ENCODE results near the gene LEKR1.

LEKR1 gene

DNA sequence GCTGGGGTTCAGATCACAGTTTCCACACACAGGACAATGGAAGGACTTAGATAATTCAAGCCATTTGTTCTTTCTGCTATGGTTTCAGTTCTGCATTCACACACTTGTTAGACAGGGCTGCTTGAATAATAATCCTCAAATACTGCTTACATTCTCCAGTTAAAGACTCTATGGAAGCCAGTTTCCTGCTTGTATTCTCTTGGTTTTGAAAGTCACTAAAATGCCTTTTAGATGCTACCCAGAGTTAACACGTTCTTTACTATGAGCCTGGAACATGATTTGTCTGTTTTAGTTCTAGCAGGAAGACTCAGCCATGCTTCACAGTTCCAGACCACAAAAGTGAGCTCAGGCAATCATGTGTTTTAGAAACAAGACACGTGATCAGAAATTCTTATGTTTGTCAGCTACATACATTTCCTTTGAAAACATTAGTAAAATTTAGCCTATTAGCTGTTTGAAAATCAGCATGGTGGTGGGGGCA is 152.4 kb downstream of the LEKR1 start:
- H3K4me1 Mint-ChIP-seq (ENCODE audit: low read depth), result peaks cover 3% of the 10 kb centered on the region
- H3K27ac Mint-ChIP-seq, result no peak overlapping the region
- no peak overlapping the region for H3K4me3 Mint-ChIP-seq
- peaks cover 11% of the 10 kb centered on the region for H3K27me3 Mint-ChIP-seq (ENCODE audit: low read depth)
- H3K36me3 Mint-ChIP-seq (ENCODE audit: low read depth), result no peaks in the 10 kb centered on the region
- H3K9me3 Mint-ChIP-seq, result no peaks in the 10 kb centered on the region

GRCh38 chr3:156981005-156981404 is 154.9 kb downstream of the LEKR1 start:
- H3K27ac Mint-ChIP-seq, result no peak overlapping the region
- H3K27me3 Mint-ChIP-seq (ENCODE audit: low read depth), result peaks cover 20% of the 10 kb centered on the region
- no peaks in the 10 kb centered on the region for H3K36me3 Mint-ChIP-seq (ENCODE audit: low read depth)
- H3K9me3 Mint-ChIP-seq, result no peaks in the 10 kb centered on the region
- H3K4me1 Mint-ChIP-seq (ENCODE audit: low read depth), result peaks cover 3% of the 10 kb centered on the region
- H3K4me3 Mint-ChIP-seq, result no peak overlapping the region

- H3K9me3 Mint-ChIP-seq, result no peaks in the 10 kb centered on the region
- no peak overlapping the region for H3K27ac Mint-ChIP-seq
- peaks cover 3% of the 10 kb centered on the region for H3K4me1 Mint-ChIP-seq (ENCODE audit: low read depth)
- peaks cover 21% of the 10 kb centered on the region for H3K27me3 Mint-ChIP-seq (ENCODE audit: low read depth)
- H3K4me3 Mint-ChIP-seq, result no peak overlapping the region
- no peaks in the 10 kb centered on the region for H3K36me3 Mint-ChIP-seq (ENCODE audit: low read depth)
Observed at GRCh38 chr3:156983559-156983958, 157.4 kb downstream of the LEKR1 start.

GRCh38 chr3:156985711-156986110 is 159.6 kb downstream of the LEKR1 start:
- Mint-ChIP-seq H3K36me3 (ENCODE audit: low read depth) (no peaks in the 10 kb centered on the region), H3K27ac (no peak overlapping the region), H3K9me3 (no peaks in the 10 kb centered on the region), H3K4me3 (no peak overlapping the region), H3K4me1 (ENCODE audit: low read depth) (no peaks in the 10 kb centered on the region), H3K27me3 (ENCODE audit: low read depth) (peaks cover 28% of the 10 kb centered on the region)

- H3K4me1 Mint-ChIP-seq (ENCODE audit: low read depth), result no peaks in the 10 kb centered on the region
- H3K9me3 Mint-ChIP-seq, result no peaks in the 10 kb centered on the region
- no peak overlapping the region for H3K4me3 Mint-ChIP-seq
- H3K36me3 Mint-ChIP-seq (ENCODE audit: low read depth), result no peaks in the 10 kb centered on the region
- peaks cover 41% of the 10 kb centered on the region for H3K27me3 Mint-ChIP-seq (ENCODE audit: low read depth)
- no peak overlapping the region for H3K27ac Mint-ChIP-seq
Observed at GRCh38 chr3:156987946-156988345, 161.8 kb downstream of the LEKR1 start.

- H3K4me3 Mint-ChIP-seq, result no peak overlapping the region
- no peak overlapping the region for H3K27ac Mint-ChIP-seq
- H3K27me3 Mint-ChIP-seq (ENCODE audit: low read depth), result peaks cover 25% of the 10 kb centered on the region
- no peaks in the 10 kb centered on the region for H3K36me3 Mint-ChIP-seq (ENCODE audit: low read depth)
- no peaks in the 10 kb centered on the region for H3K4me1 Mint-ChIP-seq (ENCODE audit: low read depth)
- H3K9me3 Mint-ChIP-seq, result no peaks in the 10 kb centered on the region
Observed at GRCh38 chr3:156997351-156997750, 171.2 kb downstream of the LEKR1 start.

DNA sequence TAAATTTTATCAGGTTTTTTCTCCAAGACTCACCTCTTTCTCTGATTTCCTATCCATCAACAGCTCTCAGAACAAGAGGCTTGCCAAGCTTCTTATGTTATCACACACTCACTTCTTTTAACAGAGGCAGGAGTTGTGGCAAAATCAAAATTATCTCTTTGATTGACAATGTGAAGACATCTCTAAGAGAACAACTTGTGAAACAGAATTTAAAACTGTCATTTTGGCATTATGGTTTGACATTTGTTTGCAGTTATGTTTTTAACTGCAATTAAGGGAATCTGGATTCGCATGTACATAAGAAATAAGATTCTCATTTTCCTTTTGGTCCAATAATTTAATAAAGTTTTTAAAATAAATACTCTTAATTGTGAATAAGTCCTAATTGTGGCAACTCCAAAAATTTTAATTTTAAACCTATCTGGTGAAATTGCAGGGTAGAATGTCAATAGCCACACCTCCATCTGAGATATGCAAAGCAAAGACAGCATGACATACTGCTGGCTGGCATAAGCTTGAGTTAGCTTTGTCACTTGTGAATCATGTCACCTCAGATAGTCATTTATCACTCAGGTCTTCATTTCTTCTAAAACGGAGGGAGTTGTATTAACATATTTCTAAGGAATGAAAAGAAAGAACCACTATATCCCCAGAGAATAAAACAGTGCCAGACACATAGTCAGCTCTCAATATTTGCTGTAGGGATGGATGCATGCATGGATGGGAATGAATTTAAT is 175.2 kb downstream of the LEKR1 start:
- H3K9me3 Mint-ChIP-seq, result no peaks in the 10 kb centered on the region
- no peaks in the 10 kb centered on the region for H3K4me1 Mint-ChIP-seq (ENCODE audit: low read depth)
- H3K36me3 Mint-ChIP-seq (ENCODE audit: low read depth), result no peaks in the 10 kb centered on the region
- H3K4me3 Mint-ChIP-seq, result no peak overlapping the region
- H3K27ac Mint-ChIP-seq, result no peak overlapping the region
- peaks cover 35% of the 10 kb centered on the region for H3K27me3 Mint-ChIP-seq (ENCODE audit: low read depth)

DNA sequence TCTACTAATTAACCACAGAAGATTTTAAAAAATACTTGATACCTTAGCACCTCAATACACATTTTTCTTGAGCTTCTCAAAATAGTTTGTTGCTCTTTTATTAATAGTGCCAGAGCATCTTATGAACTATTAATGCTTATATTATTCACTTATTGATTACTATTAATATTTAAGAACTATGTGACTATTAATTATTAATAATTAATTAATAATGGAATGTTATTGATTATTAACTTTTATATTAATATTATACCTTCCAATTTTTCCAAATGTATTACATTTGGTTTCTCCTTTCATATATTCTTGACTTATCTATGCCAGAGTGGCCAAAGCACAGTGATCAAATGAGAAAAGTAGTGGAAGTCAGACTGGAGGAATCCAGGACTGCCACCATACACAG is 195.5 kb downstream of the LEKR1 start:
- Mint-ChIP-seq H3K27ac (no peak overlapping the region), H3K9me3 (peaks cover 5% of the 10 kb centered on the region)

DNA sequence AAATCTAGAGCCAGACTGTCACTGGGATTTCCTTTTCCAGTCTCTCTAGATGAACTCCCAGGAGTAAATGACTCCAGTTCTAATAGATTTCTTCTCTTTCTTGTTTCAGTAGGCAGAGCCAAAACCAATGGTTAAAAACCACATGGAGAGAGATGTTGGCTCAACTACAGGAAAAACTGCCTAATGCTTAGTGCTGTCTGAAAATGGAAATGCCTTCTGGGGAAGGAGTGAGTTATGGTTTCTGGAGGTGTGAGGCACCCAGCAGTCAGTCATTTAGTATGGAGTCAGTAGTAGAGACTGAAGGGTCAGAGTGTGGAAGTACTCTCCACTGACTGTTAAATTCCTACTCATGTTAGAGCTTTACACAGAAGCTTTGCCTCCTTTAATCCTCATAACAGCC is 197.1 kb downstream of the LEKR1 start:
- Mint-ChIP-seq H3K36me3 (ENCODE audit: low read depth) (no peaks in the 10 kb centered on the region), H3K9me3 (peaks cover 5% of the 10 kb centered on the region), H3K27me3 (ENCODE audit: low read depth) (peaks cover 4% of the 10 kb centered on the region), H3K4me1 (ENCODE audit: low read depth) (peaks cover 7% of the 10 kb centered on the region), H3K4me3 (no peak overlapping the region), H3K27ac (no peak overlapping the region)

More for the DNA sequence above, 195.5 kb downstream of the LEKR1 start:
- Mint-ChIP-seq H3K4me1 (ENCODE audit: low read depth) (peaks cover 5% of the 10 kb centered on the region), H3K27me3 (ENCODE audit: low read depth) (no peaks in the 10 kb centered on the region), H3K36me3 (ENCODE audit: low read depth) (no peaks in the 10 kb centered on the region), H3K4me3 (no peak overlapping the region)

GRCh38 chr3:157026091-157026490 is 199.9 kb downstream of the LEKR1 start:
- Mint-ChIP-seq H3K9me3 (peaks cover 7% of the 10 kb centered on the region), H3K4me1 (ENCODE audit: low read depth) (peaks cover 9% of the 10 kb centered on the region), H3K27me3 (ENCODE audit: low read depth) (peaks cover 21% of the 10 kb centered on the region), H3K4me3 (no peak overlapping the region), H3K27ac (no peak overlapping the region), H3K36me3 (ENCODE audit: low read depth) (no peaks in the 10 kb centered on the region)

DNA sequence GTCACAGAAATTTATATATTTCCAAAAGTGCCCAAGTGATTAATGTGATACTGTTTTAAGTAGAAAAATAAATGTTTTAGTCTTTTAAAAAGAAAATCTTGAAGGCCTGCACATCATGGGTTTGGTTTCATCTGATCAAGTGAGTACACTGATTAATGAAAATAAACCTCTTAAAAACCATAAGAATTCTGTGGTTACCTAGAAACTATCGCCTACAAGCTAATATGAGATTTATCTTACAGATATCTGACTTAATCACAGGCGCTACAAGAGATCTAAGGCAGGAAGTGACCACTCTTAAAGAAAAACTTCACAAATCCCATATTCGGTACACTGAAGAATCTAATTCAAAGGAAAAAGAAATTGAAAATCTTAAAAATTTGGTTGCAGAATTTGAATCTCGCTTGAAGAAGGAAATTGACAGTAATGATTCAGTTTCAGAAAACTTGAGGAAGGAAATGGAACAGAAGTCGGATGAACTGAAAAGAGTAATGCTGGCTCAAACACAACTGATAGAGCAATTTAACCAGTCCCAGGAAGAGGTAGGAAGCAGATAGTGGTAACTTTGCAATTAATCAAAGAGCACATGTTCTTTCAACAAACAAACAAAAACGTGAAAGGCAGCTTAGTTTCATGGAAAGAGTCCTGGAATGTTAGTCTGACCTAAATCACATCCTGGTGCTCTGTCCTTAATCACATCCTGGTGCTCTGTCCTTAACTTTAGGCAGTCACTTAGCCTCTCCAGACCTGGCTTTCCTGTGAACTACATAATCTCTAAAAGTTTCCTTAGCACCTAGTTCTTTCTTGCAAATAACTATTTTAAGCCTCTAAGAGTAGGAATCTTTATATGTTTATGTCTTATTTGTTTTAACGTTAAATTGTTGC is 201.9 kb downstream of the LEKR1 start:
- Mint-ChIP-seq H3K27me3 (ENCODE audit: low read depth) (peaks cover 32% of the 10 kb centered on the region), H3K36me3 (ENCODE audit: low read depth) (no peaks in the 10 kb centered on the region), H3K4me1 (ENCODE audit: low read depth) (peaks cover 5% of the 10 kb centered on the region), H3K4me3 (no peak overlapping the region), H3K9me3 (peaks cover 3% of the 10 kb centered on the region), H3K27ac (no peak overlapping the region)

DNA sequence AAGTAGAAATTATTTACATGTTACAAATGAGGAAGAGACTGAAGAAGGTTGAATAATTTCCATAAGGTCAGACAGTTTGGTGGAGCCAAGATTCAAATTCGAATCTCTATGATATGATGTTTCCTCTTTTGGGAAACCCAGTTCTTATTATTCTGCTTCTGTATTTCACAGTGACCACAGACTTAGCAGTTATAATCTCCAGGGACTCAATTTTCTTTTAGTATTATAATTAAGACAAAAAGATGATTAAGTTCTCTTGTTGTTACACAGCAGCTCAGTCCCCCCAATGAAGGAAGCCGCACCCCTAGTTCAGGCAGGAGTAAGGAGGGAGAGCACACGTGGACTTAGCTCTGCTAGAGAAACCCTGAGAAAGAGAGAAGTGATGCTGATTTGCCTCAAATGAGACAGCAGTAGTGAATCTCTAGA is 203.2 kb downstream of the LEKR1 start:
- H3K27me3 Mint-ChIP-seq (ENCODE audit: low read depth), result peaks cover 32% of the 10 kb centered on the region
- no peak overlapping the region for H3K27ac Mint-ChIP-seq
- H3K4me3 Mint-ChIP-seq, result no peak overlapping the region
- H3K4me1 Mint-ChIP-seq (ENCODE audit: low read depth), result peaks cover 5% of the 10 kb centered on the region
- H3K36me3 Mint-ChIP-seq (ENCODE audit: low read depth), result no peaks in the 10 kb centered on the region
- peaks cover 3% of the 10 kb centered on the region for H3K9me3 Mint-ChIP-seq

DNA sequence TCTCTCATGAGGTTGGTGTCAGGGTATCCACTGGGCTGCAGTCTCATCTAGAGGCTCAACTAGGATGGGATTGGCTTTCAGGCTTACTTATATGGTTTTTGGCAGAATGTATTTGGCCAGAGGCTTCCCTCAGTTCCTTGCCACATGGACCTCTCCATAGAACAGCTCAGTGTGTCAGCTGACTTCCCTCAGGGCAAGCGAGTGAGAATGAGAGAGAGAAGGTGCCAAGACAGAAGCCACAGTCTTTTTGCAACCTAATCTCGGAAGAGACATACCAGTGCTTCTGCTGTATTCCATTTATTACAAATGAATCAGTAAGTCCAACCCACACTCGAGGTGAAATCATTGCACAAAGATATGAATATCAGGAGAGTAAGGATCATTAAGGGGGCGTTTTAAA is 204.6 kb downstream of the LEKR1 start:
- Mint-ChIP-seq H3K9me3 (peaks cover 3% of the 10 kb centered on the region), H3K27ac (no peak overlapping the region), H3K27me3 (ENCODE audit: low read depth) (peaks cover 33% of the 10 kb centered on the region), H3K4me1 (ENCODE audit: low read depth) (peaks cover 5% of the 10 kb centered on the region), H3K4me3 (no peak overlapping the region), H3K36me3 (ENCODE audit: low read depth) (no peaks in the 10 kb centered on the region)

DNA sequence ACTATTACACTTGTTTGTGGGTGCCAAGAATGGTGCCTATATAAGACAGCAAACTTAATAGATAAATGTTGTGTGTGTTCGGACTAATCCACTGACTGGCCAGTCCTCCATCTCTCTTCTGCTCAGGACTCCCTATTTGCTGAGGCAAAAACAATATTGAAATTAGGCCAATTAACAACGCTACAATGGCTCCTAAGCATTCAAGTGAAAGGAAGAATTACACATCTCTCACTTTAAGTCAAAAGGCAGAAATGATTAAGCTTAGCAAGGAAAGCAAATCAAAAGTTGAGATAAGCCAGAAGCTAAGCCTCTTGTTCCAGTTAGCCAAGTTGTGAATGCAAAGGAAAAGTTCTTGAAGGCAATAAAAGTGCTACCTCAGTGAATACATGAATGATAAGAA is 206.8 kb downstream of the LEKR1 start:
- Mint-ChIP-seq H3K4me3 (no peak overlapping the region), H3K4me1 (ENCODE audit: low read depth) (peaks cover 5% of the 10 kb centered on the region), H3K27ac (no peak overlapping the region), H3K36me3 (ENCODE audit: low read depth) (no peaks in the 10 kb centered on the region), H3K27me3 (ENCODE audit: low read depth) (peaks cover 53% of the 10 kb centered on the region), H3K9me3 (peaks cover 3% of the 10 kb centered on the region)

DNA sequence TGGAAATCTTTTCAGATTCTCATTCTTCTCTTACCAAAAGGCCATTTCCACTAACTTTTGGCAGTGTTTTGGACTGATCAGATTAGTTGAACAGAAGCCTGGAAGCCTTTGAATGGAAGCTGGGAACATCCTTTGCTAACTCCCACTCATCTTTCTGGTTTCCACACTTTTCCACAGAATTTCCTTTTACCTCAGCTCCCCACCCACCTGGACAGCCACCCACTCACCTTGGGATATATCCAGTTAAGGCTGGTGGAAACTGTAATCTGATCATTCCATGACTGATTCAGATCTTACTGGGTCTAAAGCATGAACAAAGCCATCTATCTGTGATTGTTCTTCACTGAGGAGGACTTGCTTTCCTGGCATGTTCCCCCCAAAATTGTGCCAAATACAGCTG is 214.3 kb downstream of the LEKR1 start:
- no peak overlapping the region for H3K4me3 Mint-ChIP-seq
- H3K4me1 Mint-ChIP-seq (ENCODE audit: low read depth), result no peaks in the 10 kb centered on the region
- no peaks in the 10 kb centered on the region for H3K9me3 Mint-ChIP-seq
- H3K36me3 Mint-ChIP-seq (ENCODE audit: low read depth), result no peaks in the 10 kb centered on the region
- no peak overlapping the region for H3K27ac Mint-ChIP-seq
- H3K27me3 Mint-ChIP-seq (ENCODE audit: low read depth), result peaks cover 51% of the 10 kb centered on the region
